ENCODE measurements around the gene HERC3. TPM values are rescaled to one million over a fixed set of nuclear protein-coding genes. Genes with fewer than 3 reads are reported as not detected.

HERC3 gene
- total RNA-seq, 1 experiment from 2014 or later, result 5.5 TPM

DNA sequence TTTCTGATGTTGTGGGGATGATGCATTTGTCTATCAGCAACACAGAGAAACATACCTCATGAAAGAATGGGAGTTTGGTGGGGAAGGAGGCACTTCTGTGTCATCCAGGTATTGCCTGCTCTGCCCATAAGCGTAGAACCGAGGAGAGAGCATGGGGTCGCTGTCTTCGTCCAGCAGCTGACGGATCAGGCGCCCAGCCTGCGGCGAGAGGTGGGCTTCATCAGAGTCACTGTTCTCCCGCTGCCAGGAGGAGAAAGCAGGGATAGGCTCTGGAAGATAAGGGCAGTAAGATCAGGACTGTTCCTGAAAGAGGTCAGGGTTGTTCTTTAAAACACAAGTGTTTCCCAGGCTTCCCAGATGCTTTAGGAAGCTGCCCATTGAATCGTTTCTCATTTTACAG lies 158.1 kb downstream of the HERC3 start (continued):
- TF ChIP-seq SMAD3 (CRISPR knock-in tag; IDR thresholded peaks at IDR 0.05; ENCODE audit: borderline replicate concordance) (no peak), MAX (CRISPR knock-in tag; IDR thresholded peaks at IDR 0.05) (no peak), ESRRA (CRISPR knock-in tag; IDR thresholded peaks at IDR 0.05; ENCODE audit: borderline replicate concordance) (no peak), CDX4 (CRISPR knock-in tag; IDR thresholded peaks at IDR 0.05; ENCODE audit: borderline replicate concordance) (no peak), SOX15 (CRISPR knock-in tag; IDR thresholded peaks at IDR 0.05) (no peak), E2F1 (CRISPR knock-in tag; IDR thresholded peaks at IDR 0.05) (no peak)

- ATAC-seq, result no peak
- TF ChIP-seq, protein P1, sequence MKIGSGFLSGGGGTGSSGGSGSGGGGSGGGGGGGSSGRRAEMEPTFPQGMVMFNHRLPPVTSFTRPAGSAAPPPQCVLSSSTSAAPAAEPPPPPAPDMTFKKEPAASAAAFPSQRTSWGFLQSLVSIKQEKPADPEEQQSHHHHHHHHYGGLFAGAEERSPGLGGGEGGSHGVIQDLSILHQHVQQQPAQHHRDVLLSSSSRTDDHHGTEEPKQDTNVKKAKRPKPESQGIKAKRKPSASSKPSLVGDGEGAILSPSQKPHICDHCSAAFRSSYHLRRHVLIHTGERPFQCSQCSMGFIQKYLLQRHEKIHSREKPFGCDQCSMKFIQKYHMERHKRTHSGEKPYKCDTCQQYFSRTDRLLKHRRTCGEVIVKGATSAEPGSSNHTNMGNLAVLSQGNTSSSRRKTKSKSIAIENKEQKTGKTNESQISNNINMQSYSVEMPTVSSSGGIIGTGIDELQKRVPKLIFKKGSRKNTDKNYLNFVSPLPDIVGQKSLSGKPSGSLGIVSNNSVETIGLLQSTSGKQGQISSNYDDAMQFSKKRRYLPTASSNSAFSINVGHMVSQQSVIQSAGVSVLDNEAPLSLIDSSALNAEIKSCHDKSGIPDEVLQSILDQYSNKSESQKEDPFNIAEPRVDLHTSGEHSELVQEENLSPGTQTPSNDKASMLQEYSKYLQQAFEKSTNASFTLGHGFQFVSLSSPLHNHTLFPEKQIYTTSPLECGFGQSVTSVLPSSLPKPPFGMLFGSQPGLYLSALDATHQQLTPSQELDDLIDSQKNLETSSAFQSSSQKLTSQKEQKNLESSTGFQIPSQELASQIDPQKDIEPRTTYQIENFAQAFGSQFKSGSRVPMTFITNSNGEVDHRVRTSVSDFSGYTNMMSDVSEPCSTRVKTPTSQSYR (CRISPR knock-in tag; IDR thresholded peaks at IDR 0.05), result no peak
- TF ChIP-seq FOXP1 (CRISPR knock-in tag; IDR thresholded peaks at IDR 0.05; ENCODE audit: borderline replicate concordance), result no peak
- TF ChIP-seq ZNF425 (CRISPR knock-in tag; conservative IDR thresholded peaks at IDR 0.05), result no peak
- no peak for TF ChIP-seq ATF3 (CRISPR knock-in tag; conservative IDR thresholded peaks at IDR 0.05)
- TF ChIP-seq TEAD4 (CRISPR knock-in tag; IDR thresholded peaks at IDR 0.05), result no peak
- ChIA-PET CTCF (no interaction called here), POLR2A (no interaction called here)
- Mint-ChIP-seq H3K36me3 (peaks cover 39% of the 10 kb centered on the region), H3K9me3 (no peaks in the 10 kb centered on the region), H3K27me3 (ENCODE audit: low read depth) (no peaks in the 10 kb centered on the region), H3K27ac (no peak overlapping the region), H3K4me3 (no peak overlapping the region), H3K4me1 (no peaks in the 10 kb centered on the region; the same call in 1 of the 2 replicates)
- no peak for DNase-seq (ENCODE audit: low spot score)
These were observed 159.2 kb downstream of the HERC3 start for GRCh38 chr4:88751258-88752075.

DNA sequence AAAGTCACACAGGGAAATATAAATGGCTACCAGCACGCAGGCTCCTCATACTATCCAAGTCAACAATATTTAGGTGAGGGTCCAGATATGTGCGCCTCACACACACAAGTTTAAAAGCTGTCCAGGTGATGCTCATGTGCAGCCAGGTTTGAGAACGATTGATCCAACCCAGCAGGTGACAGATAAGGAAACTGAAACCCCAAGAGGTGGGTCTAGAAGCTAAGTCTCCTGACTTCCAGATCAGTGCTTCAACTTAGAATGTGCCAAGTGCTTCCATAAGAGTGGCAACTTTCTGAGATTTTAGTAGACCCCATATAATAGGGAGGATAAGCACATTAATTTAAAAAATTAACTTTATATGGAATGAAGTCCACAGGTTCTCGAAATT lies 159.8 kb downstream of the HERC3 start:
- DNase-seq (ENCODE audit: low spot score), result no peak

More for the DNA sequence above, 159.8 kb downstream of the HERC3 start:
- Mint-ChIP-seq H3K27me3 (ENCODE audit: low read depth) (no peaks in the 10 kb centered on the region), H3K27ac (no peak overlapping the region), H3K4me3 (no peak overlapping the region), H3K9me3 (no peaks in the 10 kb centered on the region), H3K36me3 (peaks cover 34% of the 10 kb centered on the region), H3K4me1 (no peaks in the 10 kb centered on the region)
- ChIA-PET POLR2A (no interaction called here), CTCF (interaction anchor here (1.2 kb wide), 1 partner anchor 13 kb away, joined by 5 read pairs; no protein-coding TSS in a partner anchor)
- ATAC-seq, result no peak
- TF ChIP-seq GABPB1 (CRISPR knock-in tag; IDR thresholded peaks at IDR 0.05) (no peak), USF2 (CRISPR knock-in tag; IDR thresholded peaks at IDR 0.05) (no peak)

Measured in WTC11 (cell line).